Chondrocyte (in vitro differentiated cells): ENCODE measurements around the gene COBL. TPM values are rescaled to one million over a fixed set of nuclear protein-coding genes. Genes with fewer than 3 reads are reported as not detected.

Source experiments
- DNase-seq: peaks from one replicate; pipeline ENCODE4 v3.0.0; 2021; ENCODE audit warnings: mixed read lengths, low spot score
- H3K27ac Mint-ChIP-seq: one replicate; pipeline ENCODE4 v1.8.0; 2021; ENCODE audit warnings: mild to moderate bottlenecking, moderate library complexity, mixed read lengths; ENCODE audit not compliant: unreplicated experiment
- H3K27me3 Mint-ChIP-seq: 2 replicates; pipeline ENCODE4 v1.8.0; 2021; ENCODE audit warnings: low read depth, mixed read lengths
- H3K36me3 Mint-ChIP-seq: 2 replicates; pipeline ENCODE4 v1.8.0; 2021; ENCODE audit warnings: low read depth, mixed read lengths
- H3K4me1 Mint-ChIP-seq: 2 replicates; pipeline ENCODE4 v1.8.0; 2021; ENCODE audit warnings: low read depth, mild to moderate bottlenecking, mixed read lengths
- H3K4me3 Mint-ChIP-seq: one replicate; pipeline ENCODE4 v1.8.0; 2021; ENCODE audit warnings: mild to moderate bottlenecking, moderate library complexity, mixed read lengths; ENCODE audit not compliant: unreplicated experiment
- H3K9me3 Mint-ChIP-seq: 2 replicates; pipeline ENCODE4 v1.8.0; 2021; ENCODE audit warnings: low read depth, mixed read lengths
- total RNA-seq: library from RNA; stranded (reverse); gene quantifications from 3 replicates; pipeline ENCODE4 v1.2.1, GENCODE V29; 2021
- TF ChIP-seq, protein P1 (sequence below): fragments of 200-600 bp; sonication (generic); IDR thresholded peaks from 2 replicates; pipeline ENCODE4 v1.5.0; 2021; ENCODE audit warnings: antibody characterized with exemption, mild to moderate bottlenecking, moderate library complexity

Gene COBL
- total RNA-seq, 1 donor from 2014 or later: 0.17 TPM

DNA sequence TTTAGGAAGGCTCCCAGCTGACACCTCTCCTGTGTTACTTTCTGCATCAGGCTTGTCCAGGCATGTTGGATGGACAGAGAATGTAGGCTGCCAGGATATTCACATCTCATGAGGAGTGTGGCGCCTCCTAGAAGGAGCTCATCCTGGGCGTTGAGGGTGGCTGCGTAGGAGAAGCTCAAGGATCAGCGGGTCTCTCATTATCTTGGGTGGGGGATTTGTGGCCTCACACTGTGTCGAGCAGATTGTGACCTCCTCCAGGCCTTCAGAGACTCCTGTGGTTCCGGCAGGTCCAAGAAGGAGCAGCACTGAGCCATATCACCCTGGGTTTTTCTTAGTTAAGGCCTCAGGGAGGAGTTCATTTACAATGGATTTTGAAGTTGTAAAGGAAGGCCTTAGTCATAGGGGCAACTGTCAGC lies 8.7 kb upstream of the COBL start:
- TF ChIP-seq, protein P1, sequence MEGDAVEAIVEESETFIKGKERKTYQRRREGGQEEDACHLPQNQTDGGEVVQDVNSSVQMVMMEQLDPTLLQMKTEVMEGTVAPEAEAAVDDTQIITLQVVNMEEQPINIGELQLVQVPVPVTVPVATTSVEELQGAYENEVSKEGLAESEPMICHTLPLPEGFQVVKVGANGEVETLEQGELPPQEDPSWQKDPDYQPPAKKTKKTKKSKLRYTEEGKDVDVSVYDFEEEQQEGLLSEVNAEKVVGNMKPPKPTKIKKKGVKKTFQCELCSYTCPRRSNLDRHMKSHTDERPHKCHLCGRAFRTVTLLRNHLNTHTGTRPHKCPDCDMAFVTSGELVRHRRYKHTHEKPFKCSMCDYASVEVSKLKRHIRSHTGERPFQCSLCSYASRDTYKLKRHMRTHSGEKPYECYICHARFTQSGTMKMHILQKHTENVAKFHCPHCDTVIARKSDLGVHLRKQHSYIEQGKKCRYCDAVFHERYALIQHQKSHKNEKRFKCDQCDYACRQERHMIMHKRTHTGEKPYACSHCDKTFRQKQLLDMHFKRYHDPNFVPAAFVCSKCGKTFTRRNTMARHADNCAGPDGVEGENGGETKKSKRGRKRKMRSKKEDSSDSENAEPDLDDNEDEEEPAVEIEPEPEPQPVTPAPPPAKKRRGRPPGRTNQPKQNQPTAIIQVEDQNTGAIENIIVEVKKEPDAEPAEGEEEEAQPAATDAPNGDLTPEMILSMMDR: no peak
- H3K27ac Mint-ChIP-seq: no peak overlapping the region
- H3K36me3 Mint-ChIP-seq: no peaks in the 10 kb centered on the region
- no peaks in the 10 kb centered on the region for H3K9me3 Mint-ChIP-seq
- DNase-seq: no peak
- peaks cover 28% of the 10 kb centered on the region for H3K27me3 Mint-ChIP-seq
- H3K4me1 Mint-ChIP-seq: no peaks in the 10 kb centered on the region
- no peak overlapping the region for H3K4me3 Mint-ChIP-seq

DNA sequence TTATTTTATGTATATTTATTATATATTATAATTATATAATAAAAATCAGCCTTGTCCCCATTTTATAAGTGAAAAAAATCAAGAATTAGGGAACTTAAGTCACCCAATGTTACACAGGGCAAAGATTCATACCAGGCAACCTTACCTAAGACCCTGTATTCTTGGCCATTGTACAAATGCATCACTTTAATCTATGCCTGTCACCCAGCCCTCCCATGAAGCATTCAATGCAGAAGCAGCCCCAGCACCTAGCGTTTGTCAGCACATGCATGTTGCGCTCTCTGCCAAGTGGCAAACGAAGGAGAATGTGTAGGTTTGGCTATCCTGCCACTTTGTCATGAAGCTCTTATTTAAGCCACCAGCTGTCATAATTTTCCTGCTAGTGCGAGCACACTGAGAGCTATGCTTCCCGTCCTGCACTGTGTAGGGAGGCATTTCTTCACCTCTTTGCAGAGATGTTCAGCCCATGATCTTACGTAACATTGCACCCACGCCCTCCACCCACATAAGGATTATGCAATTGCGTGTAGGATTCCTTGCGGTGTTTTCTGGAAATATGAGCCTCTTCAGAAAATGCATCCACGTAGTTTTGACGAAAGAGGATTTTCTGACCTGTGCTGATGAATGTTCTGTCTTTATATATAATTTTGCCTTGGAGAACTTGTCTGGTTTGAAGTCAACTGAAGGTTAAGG lies 7.7 kb upstream of the COBL start:
- no peak overlapping the region for H3K27ac Mint-ChIP-seq
- peaks cover 33% of the 10 kb centered on the region for H3K27me3 Mint-ChIP-seq
- TF ChIP-seq, protein P1: no peak
- DNase-seq: no peak
- H3K36me3 Mint-ChIP-seq: no peaks in the 10 kb centered on the region
- H3K4me3 Mint-ChIP-seq: no peak overlapping the region
- H3K9me3 Mint-ChIP-seq: no peaks in the 10 kb centered on the region
- no peaks in the 10 kb centered on the region for H3K4me1 Mint-ChIP-seq

DNA sequence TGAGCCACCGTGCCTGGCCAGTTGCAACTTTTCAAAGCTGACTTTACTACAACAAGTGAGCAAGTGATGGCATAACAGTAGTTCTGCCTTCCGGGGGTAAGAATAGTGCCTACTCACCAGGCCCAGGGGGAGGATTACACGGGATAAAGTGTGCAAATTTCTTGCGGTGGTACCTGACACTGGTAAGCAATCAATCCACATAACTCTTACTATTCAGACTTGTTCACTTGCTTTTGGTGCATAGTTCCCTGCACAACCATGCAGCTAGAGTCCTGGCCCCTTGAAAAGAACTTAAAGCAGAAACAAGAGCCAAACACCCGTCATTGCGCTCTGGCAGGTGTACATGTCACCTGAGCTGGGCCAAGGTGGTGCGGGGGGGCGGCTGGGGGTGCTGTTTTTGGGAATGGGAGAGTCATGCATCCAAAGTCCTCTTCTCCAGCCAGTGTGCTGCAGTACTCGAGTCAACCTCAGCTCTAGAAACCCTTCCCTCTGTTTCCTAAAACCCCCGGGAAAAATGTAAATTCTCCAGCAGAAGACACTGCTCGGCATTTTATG lies 5.4 kb upstream of the COBL start:
- Mint-ChIP-seq H3K27me3 (peaks cover 48% of the 10 kb centered on the region), H3K4me3 (no peak overlapping the region), H3K36me3 (no peaks in the 10 kb centered on the region), H3K4me1 (peaks cover 2% of the 10 kb centered on the region), H3K9me3 (no peaks in the 10 kb centered on the region), H3K27ac (no peak overlapping the region)
- TF ChIP-seq, protein P1: no peak
- no peak for DNase-seq

DNA sequence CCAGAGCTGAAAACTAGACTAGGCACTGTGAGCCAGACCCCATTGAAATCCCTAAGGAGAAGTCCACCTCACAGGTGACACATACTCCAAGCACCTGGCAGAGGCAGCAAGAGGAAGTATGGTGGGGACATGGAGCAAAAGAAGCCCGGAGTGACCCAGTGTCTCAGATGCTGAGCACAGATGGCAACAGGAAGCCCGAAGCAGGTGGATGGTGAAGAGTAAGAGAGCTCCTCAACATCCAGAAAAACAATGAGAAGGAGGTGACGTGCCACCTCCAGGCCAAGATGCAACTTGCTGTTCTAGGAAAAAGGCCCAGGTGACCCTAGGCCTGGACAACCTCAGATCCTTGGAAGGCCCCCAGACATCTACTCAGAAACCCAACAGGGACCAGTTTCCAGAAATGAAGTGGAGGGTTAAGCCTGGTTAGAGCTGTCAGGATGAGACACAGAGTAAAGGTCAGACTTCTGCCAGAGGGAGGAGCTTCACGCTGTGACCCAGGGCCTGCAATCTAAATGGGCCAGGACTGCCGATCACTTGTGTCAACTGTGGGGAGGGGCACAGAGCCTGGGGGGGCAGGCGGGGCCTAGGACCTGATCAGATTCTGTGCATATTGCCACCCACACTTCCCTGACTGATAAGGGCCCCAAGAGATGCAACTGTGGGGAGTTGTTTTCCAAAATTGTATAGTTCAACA lies 2.4 kb upstream of the COBL start:
- Mint-ChIP-seq H3K27ac (no peak overlapping the region), H3K4me3 (no peak overlapping the region), H3K9me3 (no peaks in the 10 kb centered on the region), H3K4me1 (peaks cover 11% of the 10 kb centered on the region), H3K27me3 (peaks cover 54% of the 10 kb centered on the region), H3K36me3 (no peaks in the 10 kb centered on the region)
- TF ChIP-seq, protein P1: no peak
- DNase-seq: no peak

DNA sequence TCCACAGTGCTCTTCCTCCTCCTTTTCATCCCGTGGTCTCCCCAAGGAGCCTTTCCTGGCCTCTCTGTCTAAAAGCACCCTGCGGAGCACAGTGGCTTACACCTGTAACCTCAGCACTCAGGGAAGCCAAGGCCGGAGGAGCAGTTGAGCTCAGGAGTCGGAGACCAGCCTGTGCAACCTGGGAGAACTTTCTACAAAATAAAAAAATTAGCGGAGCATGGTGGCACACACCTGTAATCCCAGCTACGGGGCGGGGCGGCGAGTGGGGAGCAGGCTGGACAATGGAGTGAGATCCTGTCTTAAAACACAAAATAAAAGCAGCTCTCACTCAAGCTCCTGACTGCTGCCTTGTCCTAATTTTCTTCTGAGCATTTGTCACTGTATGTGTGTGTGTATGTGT lies 1.4 kb upstream of the COBL start:
- H3K27me3 Mint-ChIP-seq: peaks cover 60% of the 10 kb centered on the region
- peaks cover 11% of the 10 kb centered on the region for H3K4me1 Mint-ChIP-seq
- H3K4me3 Mint-ChIP-seq: no peak overlapping the region
- TF ChIP-seq, protein P1: no peak
- no peak overlapping the region for H3K27ac Mint-ChIP-seq
- H3K36me3 Mint-ChIP-seq: no peaks in the 10 kb centered on the region
- DNase-seq: no peak
- no peaks in the 10 kb centered on the region for H3K9me3 Mint-ChIP-seq
